K562 (cell line): ENCODE measurements around the gene ZKSCAN4. TPM values are rescaled to one million over a fixed set of nuclear protein-coding genes. Genes with fewer than 3 reads are reported as not detected.

Experiments used
- ARNT ChIP-seq, 2 experiments: fragments of 450-650 bp; IDR thresholded peaks; 2 replicates each; pipeline ENCODE4 v1.6.1; 2016; ENCODE audit warnings: mild to moderate bottlenecking in 1 of 2
- CC2D1A ChIP-seq: fragments of 450-650 bp; IDR thresholded peaks from 2 replicates; pipeline ENCODE4 v1.6.1; 2017; ENCODE audit warnings: mild to moderate bottlenecking
- CTCF ChIP-seq, 3 experiments: IDR thresholded peaks in 2 of 3; conservative IDR thresholded peaks in 1 of 3; 2 replicates each; pipeline ENCODE4 v1.5.1; 2011 to 2012; ENCODE audit warnings: low read length in 3 of 3, mild to moderate bottlenecking in 3 of 3, control low read depth in 2 of 3, improper control_type of control experiment in 1 of 3, inconsistent platforms in 1 of 3, low read depth in 1 of 3, mixed read lengths in 1 of 3, moderate library complexity in 1 of 3; ENCODE audit not compliant: insufficient read depth in 2 of 3
- ETV1 ChIP-seq: fragments of 450-650 bp; conservative IDR thresholded peaks from 2 replicates; pipeline ENCODE4 v1.6.1; 2016; ENCODE audit warnings: missing genetic modification characterization, control low read depth, low read depth, missing compliant biosample characterization
- ETV5 ChIP-seq: sonication (generic); formaldehyde crosslinking; IDR thresholded peaks from 2 replicates; pipeline ENCODE4 v1.4.0; 2020; ENCODE audit warnings: low read depth, mild to moderate bottlenecking, missing genetic modification reagents
- FUS ChIP-seq: fragments of 200-400 bp; formaldehyde crosslinking; optimal IDR thresholded peaks from 2 replicates; pipeline ENCODE3; 2017; ENCODE audit warnings: low read depth, low read length
- HDGF ChIP-seq: fragments of 450-650 bp; IDR thresholded peaks from 2 replicates; pipeline ENCODE4 v1.6.1; 2016
- HINFP ChIP-seq: fragments of 450-650 bp; conservative IDR thresholded peaks from 2 replicates; pipeline ENCODE4 v1.6.1; 2016; ENCODE audit warnings: missing genetic modification characterization, low read depth, mild to moderate bottlenecking, control low read depth, missing compliant biosample characterization
- PTRF ChIP-seq: fragments of 450-650 bp; IDR thresholded peaks from 2 replicates; pipeline ENCODE4 v1.6.1; 2016; ENCODE audit warnings: mild to moderate bottlenecking, missing genetic modification characterization, missing compliant biosample characterization
- SFPQ ChIP-seq: fragments of 200-400 bp; formaldehyde crosslinking; IDR thresholded peaks from 2 replicates; pipeline ENCODE4 v1.6.1; 2017; ENCODE audit warnings: mild to moderate bottlenecking, low read depth, low read length, moderate library complexity
- SMAD2 ChIP-seq: fragments of 150-350 bp; IDR thresholded peaks from 2 replicates; pipeline ENCODE4 v1.6.1; 2014; ENCODE audit warnings: low read depth, mild to moderate bottlenecking, low read length
- TCFL5 ChIP-seq: fragments of 250-450 bp; sonication (Bioruptor Pico); conservative IDR thresholded peaks from 2 replicates; pipeline ENCODE4 v1.6.1; 2021; ENCODE audit warnings: mild to moderate bottlenecking, moderate library complexity, matching md5 sums
- USF1 ChIP-seq: sonication (generic); formaldehyde crosslinking; IDR thresholded peaks from 2 replicates; pipeline ENCODE4 v1.9.0; 2022; ENCODE audit warnings: mild to moderate bottlenecking, missing genetic modification reagents
- ZFPM2 ChIP-seq: fragments of 250-450 bp; sonication (Bioruptor Pico); IDR thresholded peaks from 2 replicates; pipeline ENCODE4 v1.5.1; 2022; ENCODE audit warnings: mild to moderate bottlenecking
- ZFX ChIP-seq: sonication (generic); formaldehyde crosslinking; IDR thresholded peaks from 2 replicates; pipeline ENCODE4 v1.8.0; 2022; ENCODE audit warnings: mild to moderate bottlenecking, missing genetic modification reagents, moderate library complexity
- ZNF143 ChIP-seq: sonication (generic); formaldehyde crosslinking; IDR thresholded peaks from 2 replicates; pipeline ENCODE4 v1.9.0; 2022; ENCODE audit warnings: mild to moderate bottlenecking, missing genetic modification reagents
- ZNF232 ChIP-seq: sonication (generic); formaldehyde crosslinking; IDR thresholded peaks from 2 replicates; pipeline ENCODE4 v1.8.0; 2022; ENCODE audit warnings: mild to moderate bottlenecking, missing genetic modification reagents
- polyA plus RNA-seq, 8 experiments: library from polyadenylated mRNA; depleted of rRNA in 4 of 8; stranded (reverse) in 5 of 8; unstranded in 3 of 8; fragments of >200 nt; fragmentation: Nextera tagmentation in 2 of 8; fragmentation: Illumina TruSeq in 1 of 8; extraction: Ambion mirVana in 2 of 8; extraction: Trizol in 1 of 8; gene quantifications; 2 replicates each; pipeline versions ENCODE4 v1.2.1 to v1.2.3, GENCODE V29; 2011 to 2014; ENCODE audit warnings: inconsistent platforms in 1 of 8, missing spikeins in 1 of 8
- total RNA-seq, 7 experiments: library from RNA; depleted of rRNA in 6 of 7; stranded (reverse); fragments of >200 nt in 6 of 7; fragmentation: Illumina TruSeq in 2 of 7; extraction: Trizol in 2 of 7; gene quantifications; 2 replicates each; pipeline versions ENCODE4 v1.2.1 to v1.2.3, GENCODE V29; 2011 to 2021; ENCODE audit warnings: low replicate concordance in 1 of 7
- TF ChIP-seq, protein P1 (sequence below): fragments of 450-650 bp; IDR thresholded peaks from 2 replicates; pipeline ENCODE4 v1.6.1; 2016; ENCODE audit warnings: mild to moderate bottlenecking

The ZKSCAN4 gene
- total and polyA plus RNA-seq, 9 of the 15 experiments (the other 6 are each of a cell fraction or from before 2014, with no cell fraction given) = 1.2 to 5.3 (median 4.7) TPM

DNA sequence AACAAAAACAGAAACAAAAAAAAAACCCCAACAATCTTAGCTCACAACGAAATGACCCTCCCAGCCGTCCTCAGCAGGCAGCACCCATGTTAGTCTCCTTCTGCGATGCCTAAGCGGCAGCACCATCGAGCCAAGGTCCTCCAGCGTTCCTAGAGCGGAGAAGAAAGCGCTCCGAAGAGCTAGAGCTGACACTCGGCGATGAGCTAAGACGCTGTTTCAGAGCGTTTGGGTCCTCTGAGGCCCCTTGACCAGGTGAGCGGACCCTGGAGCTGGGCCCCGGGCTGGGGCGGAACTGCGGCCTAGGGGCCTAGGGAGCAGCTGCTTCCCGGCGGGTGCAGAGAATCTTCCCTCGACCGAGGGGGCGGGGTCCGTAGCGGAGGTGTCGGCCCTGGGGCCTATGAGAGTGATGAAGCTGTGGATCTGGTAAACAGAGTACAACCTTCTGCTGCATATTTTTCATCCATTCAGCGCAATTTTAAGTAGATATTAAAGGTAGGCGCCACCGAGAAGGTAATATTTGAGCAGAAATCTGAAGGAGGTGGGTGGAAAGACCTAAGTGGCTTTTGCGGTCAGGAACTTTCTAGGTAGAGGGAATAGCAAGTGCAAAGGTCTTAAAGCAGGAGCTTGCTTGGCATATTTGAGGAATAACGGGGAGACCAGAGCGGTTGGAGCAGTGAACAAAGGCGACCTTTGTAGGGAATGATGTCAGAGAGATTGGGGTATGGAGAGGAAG, 15.1 kb upstream of the ZKSCAN4 start, which contains the start of gene ZSCAN26 (continued):
- no peak for TF ChIP-seq ZNF232 (CRISPR knock-in tag)
- peak; percentile 60; the same call in 1 of the 2 replicates for TF ChIP-seq ETV5
- TF ChIP-seq CTCF (IDR thresholded peaks at IDR 0.05 in 2 of 3, conservative IDR thresholded peaks at IDR 0.05 in 1 of 3; ENCODE audit: insufficient read depth in 2 of 3, low read depth in 1 of 3, low read length in 3 of 3) = no peak; a peak in 1 of 6 replicates
- TF ChIP-seq CC2D1A = no peak; the same call in 1 of the 2 replicates
- no peak for TF ChIP-seq FUS
- TF ChIP-seq ZFX (CRISPR knock-in tag) = peak; percentile 100
- no peak for TF ChIP-seq HINFP (tag)
- TF ChIP-seq PTRF (tag) = no peak
- no peak for TF ChIP-seq USF1 (CRISPR knock-in tag)
- no peak for TF ChIP-seq ZNF143 (CRISPR knock-in tag)
- TF ChIP-seq, protein P1, sequence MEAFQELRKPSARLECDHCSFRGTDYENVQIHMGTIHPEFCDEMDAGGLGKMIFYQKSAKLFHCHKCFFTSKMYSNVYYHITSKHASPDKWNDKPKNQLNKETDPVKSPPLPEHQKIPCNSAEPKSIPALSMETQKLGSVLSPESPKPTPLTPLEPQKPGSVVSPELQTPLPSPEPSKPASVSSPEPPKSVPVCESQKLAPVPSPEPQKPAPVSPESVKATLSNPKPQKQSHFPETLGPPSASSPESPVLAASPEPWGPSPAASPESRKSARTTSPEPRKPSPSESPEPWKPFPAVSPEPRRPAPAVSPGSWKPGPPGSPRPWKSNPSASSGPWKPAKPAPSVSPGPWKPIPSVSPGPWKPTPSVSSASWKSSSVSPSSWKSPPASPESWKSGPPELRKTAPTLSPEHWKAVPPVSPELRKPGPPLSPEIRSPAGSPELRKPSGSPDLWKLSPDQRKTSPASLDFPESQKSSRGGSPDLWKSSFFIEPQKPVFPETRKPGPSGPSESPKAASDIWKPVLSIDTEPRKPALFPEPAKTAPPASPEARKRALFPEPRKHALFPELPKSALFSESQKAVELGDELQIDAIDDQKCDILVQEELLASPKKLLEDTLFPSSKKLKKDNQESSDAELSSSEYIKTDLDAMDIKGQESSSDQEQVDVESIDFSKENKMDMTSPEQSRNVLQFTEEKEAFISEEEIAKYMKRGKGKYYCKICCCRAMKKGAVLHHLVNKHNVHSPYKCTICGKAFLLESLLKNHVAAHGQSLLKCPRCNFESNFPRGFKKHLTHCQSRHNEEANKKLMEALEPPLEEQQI = no peak; the same call in 1 of the 2 replicates
- TF ChIP-seq SFPQ = no peak
- no peak for TF ChIP-seq SMAD2
- TF ChIP-seq ZFPM2 = no peak
- peak; percentile 81 for TF ChIP-seq HDGF
- peak; percentile 45; the same call in 1 of the 2 replicates for TF ChIP-seq ETV1 (tag)
- TF ChIP-seq TCFL5 (CRISPR knock-in tag) = no peak; the same call in 1 of the 2 replicates
- peak in 1 of 2 experiments; percentile 79; a peak in 1 of 4 replicates for TF ChIP-seq ARNT (IDR thresholded peaks at IDR 0.05)
